NB4 (cell line): ENCODE results near the gene TXNDC15.

Experiments used
- DNase-seq: peaks from one replicate; pipeline ENCODE4 v3.0.0; 2010; ENCODE audit warnings: low read depth
- H3K4me3 ChIP-seq: one replicate; pipeline ENCODE4 v1.5.1; 2011; ENCODE audit warnings: mild to moderate bottlenecking, low read depth, low read length, moderate library complexity
- CTCF ChIP-seq: IDR thresholded peaks from one replicate; pipeline ENCODE4 v1.5.1; 2012; ENCODE audit warnings: low read depth, low read length
- MAX ChIP-seq: IDR thresholded peaks from 2 replicates; pipeline ENCODE4 v1.6.1; 2011; ENCODE audit warnings: low read depth, low read length
- MYC ChIP-seq: IDR thresholded peaks from 2 replicates; pipeline ENCODE4 v1.6.1; 2011; ENCODE audit warnings: low read depth, low read length
- POLR2A ChIP-seq: IDR thresholded peaks from 2 replicates; pipeline ENCODE4 v1.6.1; 2011; ENCODE audit warnings: mild to moderate bottlenecking; ENCODE audit not compliant: insufficient read length; ENCODE audit errors: extremely low read depth

Gene TXNDC15

GRCh38 chr5:134935711-134936602 lies 61.8 kb downstream of the TXNDC15 start:
- TF ChIP-seq MYC, result no peak
- TF ChIP-seq MAX, result no peak
- no peak for TF ChIP-seq CTCF
- TF ChIP-seq POLR2A, result no peak
- DNase-seq, result no peak
- no peak overlapping the region for H3K4me3 ChIP-seq

GRCh38 chr5:134937526-134937925 lies 63.4 kb downstream of the TXNDC15 start:
- TF ChIP-seq CTCF (no peak), MAX (no peak), MYC (no peak), POLR2A (no peak)
- H3K4me3 ChIP-seq, result no peak overlapping the region
- DNase-seq, result no peak

- TF ChIP-seq MAX, result no peak
- TF ChIP-seq POLR2A, result no peak
- no peak for TF ChIP-seq MYC
- no peak for TF ChIP-seq CTCF
Measured at GRCh38 chr5:134938030-134938429, 63.9 kb downstream of the TXNDC15 start.

GRCh38 chr5:134939500-134939899 lies 65.3 kb downstream of the TXNDC15 start:
- TF ChIP-seq MAX (no peak), POLR2A (no peak), CTCF (no peak), MYC (no peak)
- H3K4me3 ChIP-seq, result no peak overlapping the region
- no peak for DNase-seq

More at GRCh38 chr5:134938030-134938429, 63.9 kb downstream of the TXNDC15 start:
- no peak for DNase-seq
- no peak overlapping the region for H3K4me3 ChIP-seq

GRCh38 chr5:134943547-134943946 lies 69.4 kb downstream of the TXNDC15 start:
- no peak overlapping the region for H3K4me3 ChIP-seq
- TF ChIP-seq CTCF (no peak), MAX (no peak), POLR2A (no peak), MYC (no peak)
- no peak for DNase-seq
